Measurements from ENCODE around the gene GIMAP7.
"Not testable (repeated sequence)": the region's sequence is repeated elsewhere in the genome, so short reads cannot be mapped to it uniquely, and the experiment has no call there.

The GIMAP7 gene

GRCh38 chr7:150514748-150515222, at the start of gene GIMAP7:
GIMAP7 (plus strand) TSS chr7:150514872; CDS start chr7:150519975, 5,103 bp downstream.
- DNase-seq (ENCODE audit: low read depth) = peak; percentile 28

- no peak for DNase-seq (ENCODE audit: low read depth)
Observed at GRCh38 chr7:150464962-150465361, 49.7 kb upstream of the GIMAP7 start.

GRCh38 chr7:150465414-150465813, 49.3 kb upstream of the GIMAP7 start:
- no peak for DNase-seq (ENCODE audit: low read depth)

GRCh38 chr7:150466477-150466876, 48.2 kb upstream of the GIMAP7 start:
- DNase-seq (ENCODE audit: low read depth) = no peak

GRCh38 chr7:150468241-150468640, 46.4 kb upstream of the GIMAP7 start:
- no peak for DNase-seq (ENCODE audit: low read depth)

GRCh38 chr7:150471886-150472285, 42.8 kb upstream of the GIMAP7 start:
- DNase-seq (ENCODE audit: low read depth) = no peak

- no peak for DNase-seq (ENCODE audit: low read depth)
Observed at GRCh38 chr7:150473902-150474301, 40.8 kb upstream of the GIMAP7 start.

- no peak for DNase-seq (ENCODE audit: low read depth)
Observed at GRCh38 chr7:150476285-150476684, 38.4 kb upstream of the GIMAP7 start.

- no peak for DNase-seq (ENCODE audit: low read depth)
Observed at GRCh38 chr7:150476819-150477631, 37.6 kb upstream of the GIMAP7 start.

GRCh38 chr7:150479023-150479716, 35.5 kb upstream of the GIMAP7 start:
- DNase-seq (ENCODE audit: low read depth) = no peak

- DNase-seq (ENCODE audit: low read depth) = peak; percentile 29
Observed at GRCh38 chr7:150481186-150481920, 33.3 kb upstream of the GIMAP7 start.

- no peak for DNase-seq (ENCODE audit: low read depth)
Observed at GRCh38 chr7:150481922-150482321, 32.8 kb upstream of the GIMAP7 start.

- DNase-seq (ENCODE audit: low read depth) = not testable (repeated sequence)
Observed at GRCh38 chr7:150483514-150483913, 31.2 kb upstream of the GIMAP7 start.

- not testable (repeated sequence) for DNase-seq (ENCODE audit: low read depth)
Observed at GRCh38 chr7:150484071-150484470, 30.6 kb upstream of the GIMAP7 start.

GRCh38 chr7:150487625-150488024, 27.0 kb upstream of the GIMAP7 start:
- DNase-seq (ENCODE audit: low read depth) = no peak

GRCh38 chr7:150489782-150490181, 24.9 kb upstream of the GIMAP7 start:
- no peak for DNase-seq (ENCODE audit: low read depth)

- DNase-seq (ENCODE audit: low read depth) = not testable (repeated sequence)
Observed at GRCh38 chr7:150493442-150493841, 21.2 kb upstream of the GIMAP7 start.

- DNase-seq (ENCODE audit: low read depth) = no peak
Observed at GRCh38 chr7:150502519-150502918, 12.2 kb upstream of the GIMAP7 start.

- no peak for DNase-seq (ENCODE audit: low read depth)
Observed at GRCh38 chr7:150503155-150503554, 11.5 kb upstream of the GIMAP7 start.

- DNase-seq (ENCODE audit: low read depth) = no peak
Observed at GRCh38 chr7:150503581-150503980, 11.1 kb upstream of the GIMAP7 start.

- no peak for DNase-seq (ENCODE audit: low read depth)
Observed at GRCh38 chr7:150507947-150508602, 6.6 kb upstream of the GIMAP7 start.

- DNase-seq (ENCODE audit: low read depth) = no peak
Observed at GRCh38 chr7:150511048-150511447, 3.6 kb upstream of the GIMAP7 start.

Data from stimulated activated CD8-positive, alpha-beta memory T cell treated with anti-CD3 and anti-CD28 coated beads, Interleukin-12 subunit alpha, Interleukin-12 subunit beta, amount 100 ng/mL, for 4 hours (primary cell).